Measurements from ENCODE around the gene MUC5B.
A peak's percentile ranks its signal among the peaks of the same experiment; 100 is the strongest.
"Not testable (repeated sequence)": the region's sequence is repeated elsewhere in the genome, so short reads cannot be mapped to it uniquely, and the experiment has no call there.

MUC5B gene

GRCh38 chr11:1181420-1181819 lies 41.4 kb upstream of the MUC5B start:
- DNase-seq (ENCODE audit: low spot score): no peak
- H3K27ac ChIP-seq: no peak overlapping the region
- no peak overlapping the region for H3K4me3 ChIP-seq
- no peak for TF ChIP-seq CTCF (IDR thresholded peaks at IDR 0.05)

GRCh38 chr11:1181853-1182535 lies 40.9 kb upstream of the MUC5B start:
- H3K4me3 ChIP-seq: no peak overlapping the region
- no peak for TF ChIP-seq CTCF (IDR thresholded peaks at IDR 0.05)
- DNase-seq (ENCODE audit: low spot score): no peak

GRCh38 chr11:1184139-1184538 lies 38.7 kb upstream of the MUC5B start:
- not testable (repeated sequence) for DNase-seq (ENCODE audit: low spot score); H3K27ac ChIP-seq

More at GRCh38 chr11:1181853-1182535, 40.9 kb upstream of the MUC5B start:
- no peak overlapping the region for H3K27ac ChIP-seq

GRCh38 chr11:1188451-1189130 lies 34.3 kb upstream of the MUC5B start:
- DNase-seq (ENCODE audit: low spot score); H3K4me3 ChIP-seq; H3K27ac ChIP-seq: not testable (repeated sequence)

More at GRCh38 chr11:1184139-1184538, 38.7 kb upstream of the MUC5B start:
- H3K4me3 ChIP-seq: not testable (repeated sequence)

- not testable (repeated sequence) for H3K4me3 ChIP-seq
These were observed 33.0 kb upstream of the MUC5B start for GRCh38 chr11:1189816-1190215.

GRCh38 chr11:1191786-1192470 lies 30.9 kb upstream of the MUC5B start:
- H3K4me3 ChIP-seq, H3K27ac ChIP-seq: not testable (repeated sequence)
- peak; percentile 60 for DNase-seq (ENCODE audit: low spot score)

More at GRCh38 chr11:1189816-1190215, 33.0 kb upstream of the MUC5B start:
- DNase-seq (ENCODE audit: low spot score): peak; percentile 29
- not testable (repeated sequence) for H3K27ac ChIP-seq

GRCh38 chr11:1192741-1193325 lies 30.0 kb upstream of the MUC5B start:
- TF ChIP-seq CTCF (IDR thresholded peaks at IDR 0.05): no peak
- H3K4me3 ChIP-seq: no peak overlapping the region
- H3K27ac ChIP-seq: no peak overlapping the region
- DNase-seq (ENCODE audit: low spot score): peak; percentile 59

GRCh38 chr11:1193326-1194230 lies 29.3 kb upstream of the MUC5B start:
- no peak overlapping the region for H3K27ac ChIP-seq
- peak; percentile 68 for DNase-seq (ENCODE audit: low spot score)
- no peak for TF ChIP-seq CTCF (IDR thresholded peaks at IDR 0.05)
- no peak overlapping the region for H3K4me3 ChIP-seq

Data from coronary artery (tissue), 2 donors.